NCI-H345 treated with DMSO at 0.1 percent for 48 hours (cell line): Measurements from ENCODE around the gene EML1.
"Not testable (repeated sequence)": the region's sequence is repeated elsewhere in the genome, so short reads cannot be mapped to it uniquely, and the experiment has no call there.

Experiments used
- DNase-seq: peaks from one replicate; lab custom pipeline; 2025; ENCODE audit not compliant: unreplicated experiment; lab: John Stamatoyannopoulos, UW

EML1 gene

DNA sequence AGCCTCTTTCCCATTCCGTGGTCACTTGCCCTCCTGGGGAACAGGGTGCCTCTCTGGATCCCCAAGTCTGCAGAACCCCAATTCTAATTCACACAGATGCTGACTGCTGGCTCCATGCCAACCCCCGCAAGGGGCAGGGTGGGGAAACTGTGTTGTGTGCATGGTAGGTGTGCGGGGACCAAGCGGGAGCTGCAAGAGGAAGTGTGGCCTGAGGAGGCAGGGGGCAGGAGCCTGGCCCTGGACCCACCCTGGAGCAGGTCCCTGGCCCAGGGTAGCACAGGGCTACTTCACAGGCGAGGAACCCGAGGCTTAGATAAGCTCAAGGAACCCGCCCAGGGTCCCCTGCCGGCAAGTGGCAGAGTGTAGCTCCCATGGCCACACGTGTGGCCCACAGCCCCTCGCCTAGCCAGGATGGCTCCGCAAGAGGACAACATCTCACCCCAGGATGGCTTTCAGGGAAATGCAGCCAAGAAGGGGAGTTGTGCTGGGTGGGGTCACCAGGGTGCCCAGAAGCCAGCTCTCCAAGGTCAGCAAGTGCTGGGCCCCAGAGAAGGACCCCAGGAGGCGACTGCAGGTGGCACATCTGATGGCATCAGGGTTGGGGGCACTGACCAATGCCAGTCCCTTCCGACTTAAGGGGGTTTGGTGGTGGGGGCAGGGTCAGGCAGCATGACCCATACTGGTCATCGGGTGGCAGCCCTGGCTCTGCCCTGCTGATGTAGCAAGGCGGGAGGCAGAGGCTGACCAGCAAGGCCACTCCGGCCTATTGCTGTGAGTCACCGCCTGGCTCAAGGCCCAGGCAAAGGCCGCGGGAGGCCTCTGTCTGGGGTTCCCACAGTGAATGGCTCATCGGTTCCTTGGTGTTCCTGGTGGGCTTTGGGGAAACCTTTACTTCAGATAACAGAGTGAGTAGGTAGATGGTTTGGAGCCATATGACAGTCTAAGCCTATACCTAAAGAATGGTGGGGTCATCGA is 37.3 kb upstream of the EML1 start:
- DNase-seq, result no peak

GRCh38 chr14:99756796-99757195 is 36.4 kb upstream of the EML1 start:
- no peak for DNase-seq

GRCh38 chr14:99757331-99758070 is 35.7 kb upstream of the EML1 start:
- no peak for DNase-seq

GRCh38 chr14:99758121-99758821 is 34.9 kb upstream of the EML1 start:
- DNase-seq, result no peak

- no peak for DNase-seq
These were observed 34.2 kb upstream of the EML1 start for GRCh38 chr14:99758872-99759545.

DNA sequence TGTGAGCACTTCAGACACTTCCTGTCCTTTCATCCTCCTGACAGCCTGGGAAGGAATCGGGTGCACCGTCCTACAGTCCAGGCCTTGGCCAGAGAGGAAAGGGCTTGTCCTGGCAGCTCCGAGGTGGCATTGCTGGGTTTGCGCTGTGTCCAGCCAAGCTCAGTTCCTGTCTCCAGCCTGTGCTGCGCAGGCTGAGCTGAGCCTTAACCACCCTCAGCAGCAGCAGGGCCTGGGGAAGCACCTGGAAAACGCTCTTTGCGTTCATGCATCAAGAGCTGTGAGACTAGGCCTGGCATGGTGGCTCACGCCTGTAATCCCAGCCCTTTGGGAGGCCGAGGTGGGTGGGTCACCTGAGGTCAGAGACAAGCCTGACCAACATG is 33.7 kb upstream of the EML1 start:
- DNase-seq, result no peak

DNA sequence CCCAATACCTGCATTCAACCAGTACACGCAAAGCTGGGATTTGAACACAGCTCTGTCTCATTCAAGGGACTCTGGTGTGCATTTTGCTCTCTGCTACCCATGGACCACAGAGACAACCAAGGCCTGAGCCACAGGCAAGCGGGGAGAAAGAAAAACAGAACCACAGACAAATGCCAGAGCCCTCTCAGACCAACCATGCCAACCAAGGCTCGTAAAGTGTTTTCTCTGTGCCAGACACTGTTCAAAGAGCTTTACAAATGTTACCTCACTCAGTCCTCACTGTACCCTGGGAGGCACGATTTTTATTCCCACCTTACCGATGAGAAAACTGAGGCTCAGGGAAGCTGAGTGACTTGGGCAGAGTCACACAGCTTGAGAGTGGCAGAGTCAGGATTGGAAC is 32.4 kb upstream of the EML1 start:
- no peak for DNase-seq

DNA sequence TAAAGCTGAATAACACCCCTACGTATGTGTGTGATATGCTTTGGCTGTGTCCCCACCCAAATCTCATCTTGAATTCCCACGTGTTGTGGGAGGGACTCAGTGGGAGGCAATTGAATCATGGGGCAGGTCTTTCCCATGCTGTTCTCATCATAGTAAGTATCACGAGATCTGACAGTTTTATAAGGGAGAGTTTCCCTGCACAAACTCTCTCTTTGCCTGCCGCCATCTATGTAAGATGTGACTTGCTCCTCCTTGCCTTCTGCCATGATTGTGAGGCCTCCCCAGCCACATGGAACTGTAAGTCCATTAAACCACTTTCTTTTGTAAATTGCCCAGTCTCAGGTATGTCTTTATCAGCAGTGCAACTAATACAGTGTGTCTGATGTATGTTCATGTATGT is 30.3 kb upstream of the EML1 start:
- not testable (repeated sequence) for DNase-seq

GRCh38 chr14:99763527-99764221 is 29.5 kb upstream of the EML1 start:
- DNase-seq, result no peak

GRCh38 chr14:99764222-99764706 is 28.9 kb upstream of the EML1 start:
- no peak for DNase-seq

DNA sequence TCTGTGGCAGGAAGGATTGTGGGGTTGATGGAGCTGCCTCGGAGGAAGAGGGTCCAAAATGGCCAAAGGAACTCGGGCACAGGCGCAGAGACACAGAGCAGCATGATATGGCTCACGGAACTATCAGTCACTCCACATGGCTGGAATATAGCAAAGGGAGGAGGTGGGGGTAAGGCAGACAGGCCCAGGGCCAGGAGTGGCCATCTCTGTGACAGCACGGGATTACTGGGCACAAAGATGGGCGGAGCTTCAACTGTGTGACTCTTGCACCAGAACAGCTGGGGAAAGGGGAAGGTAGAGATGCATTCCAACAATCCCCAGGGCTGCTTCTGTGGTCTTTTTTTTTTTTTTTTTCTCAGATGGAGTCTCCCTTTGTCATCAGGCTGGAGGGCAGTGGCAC is 24.8 kb upstream of the EML1 start:
- DNase-seq, result no peak

- DNase-seq, result no peak
These were observed 24.1 kb upstream of the EML1 start for GRCh38 chr14:99769123-99769522.

GRCh38 chr14:99769799-99770198 is 23.4 kb upstream of the EML1 start:
- no peak for DNase-seq

DNA sequence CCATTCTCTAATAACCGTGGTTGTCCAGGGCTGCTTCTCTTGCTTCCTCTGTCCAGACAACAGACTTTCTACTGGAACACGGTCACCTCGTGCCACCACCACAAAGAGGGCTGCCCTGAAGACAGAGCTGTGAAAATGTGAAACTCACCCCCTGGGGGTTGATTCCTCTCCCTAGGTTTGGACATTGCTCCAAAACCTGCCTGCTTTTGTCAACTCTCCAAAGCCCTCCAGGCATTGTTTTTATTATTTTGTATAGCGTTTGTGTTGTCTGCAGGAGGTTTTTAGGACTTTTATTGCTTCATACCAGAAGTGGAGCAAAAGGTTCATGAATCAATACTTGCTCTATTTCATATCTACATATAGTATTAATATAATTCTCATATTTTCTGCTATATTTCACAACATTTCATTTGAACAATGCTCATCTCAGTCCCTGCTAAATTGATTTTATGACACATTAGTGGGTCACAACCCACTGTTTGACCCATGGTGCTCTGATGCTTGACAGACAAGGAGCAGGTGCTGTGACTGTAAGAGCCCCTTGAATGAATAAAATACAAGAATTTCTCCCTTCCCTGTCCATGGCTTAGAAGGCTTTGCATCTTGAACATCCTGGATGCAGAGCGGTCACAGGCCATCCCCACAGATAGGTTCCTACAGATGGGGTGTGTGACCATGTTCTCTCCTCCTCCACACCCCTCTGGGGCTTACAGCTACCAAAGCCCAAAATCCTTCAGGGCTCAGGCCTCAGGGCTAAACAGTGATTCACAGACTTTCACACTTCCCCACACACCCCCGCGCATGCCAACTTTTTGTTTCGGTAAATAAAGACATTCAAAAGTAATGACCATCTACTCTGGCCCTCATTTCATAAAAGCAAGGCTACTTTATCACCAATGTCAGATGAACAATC is 20.6 kb upstream of the EML1 start:
- DNase-seq, result no peak

DNA sequence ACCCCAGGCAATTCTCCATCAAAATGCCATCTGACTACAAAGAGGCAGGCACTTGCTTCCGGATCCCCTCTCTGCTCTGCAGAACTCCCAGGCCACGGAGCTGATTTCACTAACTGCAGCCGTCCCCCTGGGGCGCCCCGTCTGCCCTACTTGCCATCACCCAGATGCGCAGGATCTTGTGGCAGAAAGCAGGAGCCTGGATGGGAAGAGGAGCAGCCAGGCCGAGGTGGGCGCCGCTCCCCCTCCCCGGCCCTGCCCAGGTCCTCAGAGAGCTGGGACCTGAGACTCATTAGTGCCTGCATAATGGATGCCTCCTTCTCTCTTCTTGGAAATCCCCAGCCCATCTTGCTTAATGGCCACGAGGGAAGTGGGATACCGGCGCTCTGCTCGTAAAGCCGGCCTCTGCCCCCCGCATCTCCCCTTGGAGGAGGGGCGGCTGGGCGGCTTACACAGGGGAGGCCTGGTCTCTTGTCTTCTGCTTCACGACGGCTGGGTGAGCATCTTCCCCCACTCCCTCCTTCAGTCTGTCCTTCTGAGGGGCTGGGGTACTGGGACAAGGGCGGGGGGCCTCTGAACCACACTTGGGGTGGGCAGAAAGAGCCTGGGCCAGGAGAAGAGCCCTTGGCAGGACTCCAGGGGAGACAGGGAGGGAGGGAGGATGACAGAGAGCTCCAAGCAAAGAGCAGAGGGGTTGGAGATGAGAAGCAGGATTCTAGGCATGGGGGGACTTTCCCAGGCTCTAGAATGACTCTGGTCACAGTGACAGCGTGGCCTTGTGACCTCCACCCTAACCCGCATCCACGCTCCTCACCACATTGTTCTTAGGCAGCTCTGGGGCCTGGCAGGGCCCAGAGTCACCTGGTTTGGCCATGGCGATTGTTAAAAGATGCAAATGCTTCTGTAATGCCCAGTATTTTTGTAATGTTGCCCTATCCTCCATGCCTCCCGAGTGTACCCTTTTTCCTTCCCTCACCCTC is 19.4 kb upstream of the EML1 start:
- no peak for DNase-seq

DNA sequence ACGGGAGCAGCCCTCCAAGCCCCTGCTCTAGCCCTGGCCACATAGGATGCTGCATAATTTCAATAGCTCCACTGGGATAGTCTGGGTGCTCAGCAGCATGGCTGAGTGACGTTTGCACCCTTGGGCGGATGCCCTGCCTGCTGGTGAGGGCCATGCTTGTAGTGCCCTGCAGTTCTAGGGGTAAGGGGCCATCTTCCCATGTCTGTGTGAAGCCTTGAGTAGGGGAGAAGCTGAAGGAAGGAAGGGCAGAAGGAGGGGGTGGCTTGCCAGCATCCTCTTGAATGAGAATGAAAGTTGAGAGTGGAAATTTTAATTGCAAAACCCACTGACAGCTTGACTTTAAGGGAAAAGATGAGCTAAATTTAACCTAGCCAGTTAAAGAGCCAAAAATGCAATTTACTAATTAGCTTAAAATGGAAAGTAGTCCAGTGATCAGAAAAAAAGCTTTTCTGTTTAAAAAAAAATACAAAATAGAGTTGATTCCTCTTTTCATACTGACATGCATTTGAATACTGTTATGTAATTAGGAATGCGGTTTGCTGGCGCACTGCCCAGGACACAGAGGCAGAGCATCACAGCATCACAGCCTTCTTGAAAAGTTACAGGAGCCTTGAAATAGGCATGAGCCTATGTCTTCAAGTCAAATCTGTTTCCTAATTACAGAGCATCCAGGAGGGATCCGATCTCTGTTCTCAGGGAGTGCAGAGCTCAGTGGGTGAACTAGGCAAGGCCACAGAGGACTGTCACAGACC is 18.5 kb upstream of the EML1 start:
- no peak for DNase-seq

GRCh38 chr14:99775351-99775750 is 17.9 kb upstream of the EML1 start:
- no peak for DNase-seq
